AG04450 (cell line): ENCODE data around the gene DGKE. TPM values are rescaled to one million over a fixed set of nuclear protein-coding genes. Genes with fewer than 3 reads are reported as not detected.

Source experiments
- CTCF ChIA-PET: fragments of 300-600, 350-600 bp; formaldehyde crosslinking; extraction: SDS; loops from one replicate; lab custom pipeline; 2022; ENCODE audit warnings: antibody characterized with exemption, inconsistent platforms; lab: Charles Lee
- POLR2A ChIA-PET: fragments of 350-600 bp; formaldehyde crosslinking; extraction: SDS; loops from one replicate; lab custom pipeline; 2021; ENCODE audit warnings: antibody characterized with exemption, inconsistent platforms; lab: Yijun Ruan, JAX
- DNase-seq: peaks from one replicate; pipeline ENCODE4 v3.0.0-alpha.2; 2011; ENCODE audit warnings: low read depth, low spot score
- H3K27ac ChIP-seq: one replicate; pipeline ENCODE4 v1.5.1; 2012; ENCODE audit warnings: low read depth, low read length, control low read depth
- H3K27me3 ChIP-seq: one replicate; pipeline ENCODE4 v1.6.0; 2012; ENCODE audit warnings: low read length; ENCODE audit not compliant: control insufficient read depth, insufficient read depth
- H3K4me3 ChIP-seq: 2 replicates; pipeline ENCODE4 v1.5.1; 2011; ENCODE audit warnings: mild to moderate bottlenecking, low read depth, low read length, control low read depth
- H3K9me3 ChIP-seq: 2 replicates; pipeline ENCODE4 v1.5.1; 2012; ENCODE audit warnings: low read length; ENCODE audit not compliant: control insufficient read depth, insufficient read depth
- CTCF ChIP-seq: IDR thresholded peaks from 2 replicates; pipeline ENCODE4 v1.5.1; 2011; ENCODE audit warnings: low read depth, low read length, control low read depth, inconsistent platforms
- polyA plus RNA-seq: library from polyadenylated mRNA; depleted of rRNA; stranded (reverse); fragments of >200 nt; gene quantifications from 2 replicates; pipeline ENCODE4 v1.2.3, GENCODE V29; 2011

The DGKE gene
- polyA plus RNA-seq, 1 experiment, result 2.3 TPM

GRCh38 chr17:56887552-56888467 lies 53.9 kb downstream of the DGKE start:
- CTCF ChIA-PET, result interaction anchor here (1.5 kb wide), 1 partner anchor 68 kb away, joined by 5 read pairs; no protein-coding TSS in a partner anchor
- peaks cover 14% of the 10 kb centered on the region for H3K9me3 ChIP-seq
- POLR2A ChIA-PET, result interaction anchor here (0.6 kb wide), 1 partner anchor 26 kb away, joined by 3 read pairs; no protein-coding TSS in a partner anchor
- no peak for DNase-seq
- no peak overlapping the region for H3K27ac ChIP-seq
- H3K27me3 ChIP-seq, result no peaks in the 10 kb centered on the region
- no peak overlapping the region for H3K4me3 ChIP-seq
- no peak for TF ChIP-seq CTCF

GRCh38 chr17:56890390-56890789 lies 56.4 kb downstream of the DGKE start:
- no peak for DNase-seq
- no peak for TF ChIP-seq CTCF
- Histone ChIP-seq H3K27ac (no peak overlapping the region), H3K9me3 (peaks cover 14% of the 10 kb centered on the region), H3K27me3 (no peaks in the 10 kb centered on the region), H3K4me3 (no peak overlapping the region)
- ChIA-PET CTCF (no interaction called here), POLR2A (no interaction called here)

- H3K27ac ChIP-seq, result no peak overlapping the region
- TF ChIP-seq CTCF, result no peak
- ChIA-PET POLR2A (no interaction called here), CTCF (interaction anchor here (1.2 kb wide), 1 partner anchor 48 kb away, joined by 3 read pairs; no protein-coding TSS in a partner anchor)
- DNase-seq, result no peak
- no peaks in the 10 kb centered on the region for H3K27me3 ChIP-seq
- no peak overlapping the region for H3K4me3 ChIP-seq
- H3K9me3 ChIP-seq, result peaks cover 14% of the 10 kb centered on the region
Observed at GRCh38 chr17:56890906-56891674, 57.1 kb downstream of the DGKE start.

GRCh38 chr17:56891751-56892150 lies 57.8 kb downstream of the DGKE start:
- ChIA-PET POLR2A (no interaction called here), CTCF (interaction anchor here (1.2 to 2.6 kb wide), 2 partner anchors 13 to 48 kb away, joined by 3 to 8 read pairs; no protein-coding TSS in a partner anchor)
- peak; percentile 29 for TF ChIP-seq CTCF
- peak overlapping the region; percentile 11 for H3K27ac ChIP-seq
- H3K9me3 ChIP-seq, result peaks cover 14% of the 10 kb centered on the region
- H3K4me3 ChIP-seq, result no peak overlapping the region
- H3K27me3 ChIP-seq, result no peaks in the 10 kb centered on the region
- no peak for DNase-seq
